Mesendoderm (in vitro differentiated cells): ENCODE results near the gene OXA1L.
"Not testable (repeated sequence)": the region's sequence is repeated elsewhere in the genome, so short reads cannot be mapped to it uniquely, and the experiment has no call there.

Source experiments
- DNase-seq: peaks from one replicate; pipeline ENCODE4 v3.0.0; 2013
- H2AK5ac ChIP-seq: 2 replicates; pipeline ENCODE4 v1.6.1; 2013; ENCODE audit warnings: low read length, inconsistent platforms
- H2BK120ac ChIP-seq: 2 replicates; pipeline ENCODE4 v1.6.1; 2013; ENCODE audit warnings: low read depth, mild to moderate bottlenecking, low read length, moderate library complexity, mixed read lengths
- H2BK15ac ChIP-seq: replicated peaks from 2 replicates; pipeline ENCODE4 v1.6.1; 2013; ENCODE audit warnings: low read depth, mild to moderate bottlenecking, moderate library complexity
- H2BK5ac ChIP-seq: 2 replicates; pipeline ENCODE4 v1.6.1; 2013; ENCODE audit warnings: low read length, inconsistent platforms
- H3K18ac ChIP-seq: 2 replicates; pipeline ENCODE4 v1.6.1; 2013; ENCODE audit warnings: mild to moderate bottlenecking, low read length, mixed read lengths
- H3K23ac ChIP-seq: one replicate; pipeline ENCODE4 v1.6.1; 2013; ENCODE audit warnings: low read length
- H3K27ac ChIP-seq: 2 replicates; pipeline ENCODE4 v1.5.1; 2013; ENCODE audit warnings: low read depth, mild to moderate bottlenecking, inconsistent platforms, low read length, moderate library complexity
- H3K27me3 ChIP-seq: 2 replicates; pipeline ENCODE4 v1.6.1; 2013; ENCODE audit warnings: low read length, control low read depth, mild to moderate bottlenecking, inconsistent platforms; ENCODE audit not compliant: insufficient read depth, poor library complexity
- H3K36me3 ChIP-seq: 2 replicates; pipeline ENCODE4 v1.6.1; 2013; ENCODE audit warnings: low read length, inconsistent platforms; ENCODE audit not compliant: control insufficient read depth, insufficient read depth
- H3K4ac ChIP-seq: one replicate; pipeline ENCODE4 v1.6.1; 2013; ENCODE audit warnings: low read depth, mild to moderate bottlenecking, low read length, moderate library complexity
- H3K4me1 ChIP-seq: 2 replicates; pipeline ENCODE4 v1.6.1; 2013; ENCODE audit warnings: low read depth, low read length, inconsistent platforms; ENCODE audit not compliant: control insufficient read depth
- H3K4me2 ChIP-seq: 2 replicates; pipeline ENCODE4 v1.6.1; 2013; ENCODE audit warnings: low read length
- H3K4me3 ChIP-seq: 2 replicates; pipeline ENCODE4 v1.5.1; 2013; ENCODE audit warnings: mild to moderate bottlenecking, low read length
- H3K56ac ChIP-seq: one replicate; pipeline ENCODE4 v1.6.1; 2013; ENCODE audit warnings: low read length
- H3K79me1 ChIP-seq: 2 replicates; pipeline ENCODE4 v1.6.1; 2013; ENCODE audit warnings: low read length, inconsistent platforms
- H3K79me2 ChIP-seq: 2 replicates; pipeline ENCODE4 v1.6.1; 2013; ENCODE audit warnings: mild to moderate bottlenecking, low read length; ENCODE audit not compliant: control insufficient read depth, insufficient read depth
- H3K9ac ChIP-seq: 2 replicates; pipeline ENCODE4 v1.6.1; 2013; ENCODE audit warnings: low read length, inconsistent platforms
- H4K5ac ChIP-seq: one replicate; pipeline ENCODE4 v1.6.1; 2013; ENCODE audit warnings: low read length
- H4K8ac ChIP-seq: one replicate; pipeline ENCODE4 v1.6.1; 2013; ENCODE audit warnings: low read depth, mild to moderate bottlenecking, control low read depth, low read length, moderate library complexity
- WGBS: extraction: QIAGEN DNeasy Blood & Tissue Kit; methylation state at CpG from one replicate; pipeline ENCODE4 v1.1.7; 2013; ENCODE audit warnings: low lambda C conversion rate, missing lambda C conversion rate; ENCODE audit not compliant: insufficient coverage; ENCODE audit errors: extremely low coverage; 5-methylcytosine and 5-hydroxymethylcytosine counted together

The OXA1L gene

DNA sequence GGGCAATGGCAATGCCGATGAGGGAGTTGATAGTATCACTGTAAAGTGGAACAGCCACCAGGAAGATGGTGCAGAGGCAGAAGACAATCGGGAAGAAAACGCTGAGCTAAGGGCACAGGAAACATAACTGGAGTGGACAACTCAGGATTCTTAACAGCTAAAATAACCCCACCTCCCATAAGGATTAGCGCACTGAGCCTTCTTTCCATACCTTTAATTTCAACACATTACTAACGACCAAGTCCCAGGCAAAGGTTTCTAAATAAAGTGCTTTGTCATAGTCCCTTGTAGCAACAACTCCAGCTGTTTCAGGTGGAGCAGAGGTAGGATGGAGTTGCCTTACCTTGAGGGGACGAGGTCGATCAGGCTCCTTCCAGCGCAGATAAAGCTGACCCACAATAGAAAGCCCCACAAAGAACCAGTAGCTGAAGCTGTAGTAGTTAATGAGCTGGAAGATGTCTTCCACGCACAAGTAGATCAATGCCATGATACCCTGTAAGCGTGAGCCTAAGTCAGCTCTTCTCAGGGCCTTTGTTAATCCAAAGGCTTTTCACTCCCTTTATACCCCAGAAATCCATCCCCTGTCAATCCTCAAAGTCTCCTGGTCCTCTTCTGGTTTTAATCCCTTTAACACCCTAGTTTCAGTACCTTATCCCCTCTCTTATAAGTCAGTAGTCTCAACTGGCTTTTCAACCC, 7.7 kb downstream of the OXA1L start:
- H2BK15ac ChIP-seq: no peak overlapping the region
- H3K79me1 ChIP-seq: no peaks in the 10 kb centered on the region
- no peak overlapping the region for H3K9ac ChIP-seq
- no peak overlapping the region for H3K4me2 ChIP-seq
- H3K56ac ChIP-seq: no peak overlapping the region
- no peaks in the 10 kb centered on the region for H3K27me3 ChIP-seq
- H4K8ac ChIP-seq: no peak overlapping the region
- no peak overlapping the region for H3K4ac ChIP-seq
- H4K5ac ChIP-seq: no peak overlapping the region
- H3K23ac ChIP-seq: no peak overlapping the region
- H3K4me3 ChIP-seq: no peak overlapping the region
- H2AK5ac ChIP-seq: no peak overlapping the region
- H3K36me3 ChIP-seq: peaks cover 13% of the 10 kb centered on the region
- no peaks in the 10 kb centered on the region for H3K4me1 ChIP-seq
- no peak overlapping the region for H3K27ac ChIP-seq
- no peak overlapping the region for H2BK5ac ChIP-seq
- no peaks in the 10 kb centered on the region for H3K79me2 ChIP-seq
- no peak overlapping the region for H2BK120ac ChIP-seq
- no CpG with 5 or more reads among the region's 10 CpGs for WGBS
- no peak for DNase-seq
- no peak overlapping the region for H3K18ac ChIP-seq

DNA sequence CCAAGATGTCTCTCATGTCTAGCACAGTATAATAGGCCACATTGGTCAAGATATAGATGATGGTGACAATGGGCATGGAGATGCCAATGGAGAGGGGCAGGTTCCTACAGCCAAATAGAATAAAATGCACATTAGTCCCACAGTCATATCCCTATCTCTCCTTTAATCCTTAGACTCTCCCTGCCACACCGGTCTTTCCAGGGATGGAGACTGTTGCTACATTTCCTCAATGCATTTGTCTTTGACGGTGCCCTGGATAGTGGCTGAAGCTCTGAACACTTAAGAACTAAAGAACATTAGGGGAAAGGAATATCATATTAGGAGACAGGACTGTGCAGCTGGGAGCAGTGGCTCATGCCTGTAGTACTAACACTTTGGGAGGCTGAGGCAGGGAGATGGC, 9.7 kb downstream of the OXA1L start:
- WGBS: no CpG with 5 or more reads among the region's 2 CpGs
- H3K36me3 ChIP-seq: peaks cover 4% of the 10 kb centered on the region
- H3K4me2 ChIP-seq: no peak overlapping the region

DNA sequence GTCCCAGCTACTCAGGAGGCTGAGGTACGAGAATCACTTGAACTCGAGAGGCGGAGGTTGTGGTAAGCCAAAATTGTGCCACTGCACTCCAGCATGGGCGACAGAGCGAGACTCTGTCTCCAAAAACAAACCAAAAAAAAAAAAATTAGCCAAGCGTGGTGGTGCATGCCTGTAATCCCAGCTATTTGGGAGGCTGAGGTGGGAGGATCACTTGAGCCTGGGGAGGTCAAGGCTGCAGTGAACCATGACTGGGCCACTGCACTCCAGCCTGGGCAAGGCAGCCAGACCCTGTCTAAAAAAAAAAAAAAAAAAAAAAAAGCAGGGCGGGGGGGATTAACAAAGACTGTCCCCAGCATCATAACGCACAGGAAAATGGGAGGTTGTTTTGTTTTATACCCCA, 10.4 kb downstream of the OXA1L start:
- H4K5ac ChIP-seq, H3K18ac ChIP-seq: not testable (repeated sequence)

More for the DNA sequence above, 9.7 kb downstream of the OXA1L start:
- no peak overlapping the region for H3K9ac ChIP-seq
- H3K23ac ChIP-seq: no peak overlapping the region
- H3K56ac ChIP-seq: no peak overlapping the region
- no peak overlapping the region for H2BK5ac ChIP-seq
- H3K4me3 ChIP-seq: no peak overlapping the region
- no peak overlapping the region for H3K18ac ChIP-seq
- no peaks in the 10 kb centered on the region for H3K4me1 ChIP-seq
- H3K27me3 ChIP-seq: no peaks in the 10 kb centered on the region
- no peak overlapping the region for H4K8ac ChIP-seq
- H3K27ac ChIP-seq: no peak overlapping the region
- no peak for DNase-seq
- H2BK15ac ChIP-seq: no peak overlapping the region
- H2BK120ac ChIP-seq: no peak overlapping the region
- H4K5ac ChIP-seq: no peak overlapping the region
- no peak overlapping the region for H2AK5ac ChIP-seq
- H3K79me1 ChIP-seq: no peaks in the 10 kb centered on the region
- H3K79me2 ChIP-seq: no peaks in the 10 kb centered on the region
- no peak overlapping the region for H3K4ac ChIP-seq

DNA sequence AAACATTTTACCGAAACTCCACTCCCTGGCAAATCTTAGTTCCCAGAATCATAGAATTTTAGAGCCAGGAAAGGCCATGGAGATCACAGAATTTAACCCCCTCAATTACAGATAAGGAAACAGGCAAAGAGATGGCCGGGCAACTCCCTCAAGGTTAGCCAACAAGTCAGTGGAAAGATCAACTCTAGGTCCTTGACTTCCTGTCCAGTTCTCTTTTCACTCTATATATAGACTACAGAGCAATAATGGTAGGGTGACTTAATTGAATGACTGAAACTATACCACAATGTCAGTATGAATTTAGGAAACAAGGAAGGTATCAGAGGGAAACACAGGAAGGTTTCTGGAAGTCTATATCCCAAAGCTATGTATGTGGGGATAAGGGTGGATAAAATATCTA, 11.6 kb downstream of the OXA1L start:
- no CpG with 5 or more reads among the region's 2 CpGs for WGBS
- no peak overlapping the region for H3K23ac ChIP-seq
- H4K5ac ChIP-seq: no peak overlapping the region
- no peak overlapping the region for H3K4ac ChIP-seq
- H4K8ac ChIP-seq: no peak overlapping the region
- H2BK120ac ChIP-seq: no peak overlapping the region
- H3K27ac ChIP-seq: no peak overlapping the region
- H3K4me1 ChIP-seq: no peaks in the 10 kb centered on the region
- H3K36me3 ChIP-seq: no peaks in the 10 kb centered on the region
- H3K18ac ChIP-seq: no peak overlapping the region
- no peaks in the 10 kb centered on the region for H3K79me2 ChIP-seq
- H3K27me3 ChIP-seq: no peaks in the 10 kb centered on the region
- no peak overlapping the region for H2BK15ac ChIP-seq
- H3K9ac ChIP-seq: no peak overlapping the region
- no peak overlapping the region for H3K56ac ChIP-seq
- no peaks in the 10 kb centered on the region for H3K79me1 ChIP-seq
- H3K4me2 ChIP-seq: no peak overlapping the region
- H2BK5ac ChIP-seq: no peak overlapping the region
- no peak for DNase-seq
- H2AK5ac ChIP-seq: no peak overlapping the region
- H3K4me3 ChIP-seq: no peak overlapping the region

More for the DNA sequence above, 10.4 kb downstream of the OXA1L start:
- H4K8ac ChIP-seq, DNase-seq, H3K27me3 ChIP-seq, H2AK5ac ChIP-seq, H3K9ac ChIP-seq, H3K56ac ChIP-seq, H3K4ac ChIP-seq, H2BK120ac ChIP-seq, H2BK5ac ChIP-seq, H3K4me1 ChIP-seq, H3K4me2 ChIP-seq, H3K36me3 ChIP-seq, H3K27ac ChIP-seq, H3K79me2 ChIP-seq, H2BK15ac ChIP-seq, H3K4me3 ChIP-seq, H3K23ac ChIP-seq, H3K79me1 ChIP-seq: not testable (repeated sequence)
- WGBS: no CpG with 5 or more reads among the region's 8 CpGs

DNA sequence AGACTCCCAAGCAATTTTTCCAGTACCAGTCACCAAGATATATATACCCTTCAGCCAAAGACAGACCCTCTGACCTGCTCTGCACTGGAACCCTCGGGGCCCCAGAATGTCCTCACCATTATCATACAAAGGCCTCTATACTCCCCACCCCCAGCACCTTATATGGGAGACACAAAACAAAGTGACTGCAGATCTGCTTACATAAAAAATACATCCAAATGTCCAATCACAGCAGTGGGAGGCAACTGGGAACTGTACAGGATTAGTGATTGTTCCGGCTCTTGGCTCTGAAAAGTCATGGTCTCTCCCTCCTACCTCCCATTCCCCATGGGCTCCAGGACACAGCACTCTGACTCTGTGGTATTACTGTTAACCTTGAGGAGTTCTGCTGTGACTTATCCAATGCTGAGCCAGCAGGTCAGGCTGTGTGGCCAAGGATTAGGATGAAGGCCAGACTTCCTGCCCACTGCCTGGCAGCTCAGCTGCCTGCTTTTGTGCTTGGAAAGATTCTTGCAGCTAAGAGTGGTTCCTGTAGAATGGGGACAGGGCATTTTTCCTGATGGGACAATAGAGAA, 13.7 kb downstream of the OXA1L start:
- Histone ChIP-seq H3K18ac (no peak overlapping the region), H2AK5ac (no peak overlapping the region), H3K4ac (no peak overlapping the region), H3K4me3 (no peak overlapping the region), H3K4me1 (no peaks in the 10 kb centered on the region), H3K36me3 (no peaks in the 10 kb centered on the region), H2BK120ac (no peak overlapping the region), H3K9ac (no peak overlapping the region), H4K5ac (no peak overlapping the region), H3K27ac (no peak overlapping the region), H3K27me3 (no peaks in the 10 kb centered on the region), H2BK15ac (no peak overlapping the region), H4K8ac (no peak overlapping the region), H3K56ac (peak overlapping the region; percentile 4), H3K23ac (no peak overlapping the region), H2BK5ac (no peak overlapping the region), H3K79me1 (no peaks in the 10 kb centered on the region), H3K4me2 (no peak overlapping the region), H3K79me2 (no peaks in the 10 kb centered on the region)
- WGBS: no CpG with 5 or more reads among the region's 2 CpGs
- DNase-seq: peak; percentile 31

DNA sequence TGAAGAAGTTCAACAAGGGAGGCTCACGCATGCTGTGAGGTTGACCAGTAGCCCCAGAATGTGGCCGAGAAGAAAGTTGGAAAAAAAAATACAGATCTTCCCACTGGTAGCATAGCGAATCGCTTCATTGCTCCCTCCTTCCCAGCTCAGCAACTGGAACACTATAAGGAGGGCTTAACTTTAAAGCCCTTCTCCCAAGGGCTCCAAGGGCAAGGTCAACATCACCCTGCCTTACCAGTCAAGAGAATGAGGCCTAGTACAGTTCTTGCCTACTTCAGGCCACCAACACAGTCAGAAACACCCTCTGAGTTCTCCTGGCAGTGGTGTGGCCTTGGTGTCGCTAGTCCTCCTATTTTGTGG, 14.4 kb downstream of the OXA1L start:
- H3K79me1 ChIP-seq: no peaks in the 10 kb centered on the region
- peak overlapping the region; percentile 62 for H3K56ac ChIP-seq
- DNase-seq: no peak
- H3K18ac ChIP-seq: no peak overlapping the region
- H3K36me3 ChIP-seq: no peaks in the 10 kb centered on the region
- H3K23ac ChIP-seq: no peak overlapping the region
- no peak overlapping the region for H4K5ac ChIP-seq
- no CpG with 5 or more reads among the region's 5 CpGs for WGBS
- no peak overlapping the region for H3K27ac ChIP-seq
- H2BK15ac ChIP-seq: no peak overlapping the region
- no peak overlapping the region for H3K4me3 ChIP-seq
- no peaks in the 10 kb centered on the region for H3K4me1 ChIP-seq
- no peak overlapping the region for H3K4ac ChIP-seq
- no peaks in the 10 kb centered on the region for H3K27me3 ChIP-seq
- no peak overlapping the region for H2BK120ac ChIP-seq
- H3K79me2 ChIP-seq: no peaks in the 10 kb centered on the region
- H3K4me2 ChIP-seq: no peak overlapping the region
- H4K8ac ChIP-seq: no peak overlapping the region
- H2BK5ac ChIP-seq: no peak overlapping the region
- H2AK5ac ChIP-seq: peak overlapping the region; percentile 6
- no peak overlapping the region for H3K9ac ChIP-seq
